Measurements from ENCODE around the gene CFAP45. TPM values are rescaled to one million over a fixed set of nuclear protein-coding genes. Genes with fewer than 3 reads are reported as not detected.

The CFAP45 gene
- total RNA-seq, 1 experiment from 2014 or later, result 3.9 TPM

DNA sequence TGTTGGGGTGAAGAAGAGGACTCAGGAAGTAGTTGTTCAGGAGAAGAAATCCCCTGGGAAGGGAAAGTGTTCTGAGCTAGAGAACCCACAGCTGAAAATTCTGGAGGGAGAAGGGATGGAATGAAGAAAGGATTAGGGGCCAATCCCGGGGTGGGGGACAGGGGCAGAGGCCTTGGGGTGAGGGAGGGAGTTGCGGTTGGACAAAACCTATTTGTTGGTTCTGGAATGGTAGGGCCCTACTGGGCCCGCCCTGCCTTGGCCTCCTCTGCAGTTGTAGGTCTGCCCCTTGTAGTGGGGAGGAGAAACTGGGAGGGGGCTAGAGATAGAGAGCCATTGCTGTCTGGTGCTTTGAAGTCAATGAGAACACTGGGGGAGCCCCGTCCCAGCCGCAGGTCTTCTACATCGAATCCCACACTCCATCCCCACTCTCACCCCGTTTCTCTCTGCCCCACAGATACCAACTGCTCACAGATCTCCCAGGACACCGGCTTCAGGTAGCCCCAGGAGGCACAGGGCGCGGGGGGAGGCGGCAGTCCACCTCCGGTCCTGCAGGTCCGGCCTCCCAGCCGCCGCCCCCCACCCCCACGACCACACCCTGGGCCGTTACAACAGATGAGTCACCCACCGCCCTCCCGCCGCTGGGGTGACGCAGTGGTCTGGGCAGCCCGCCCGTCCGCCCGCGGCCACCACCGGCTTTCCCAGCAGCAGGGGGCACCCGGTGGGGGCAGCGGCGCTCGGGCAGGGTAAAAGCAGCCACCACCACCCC, 24.2 kb upstream of the CFAP45 start:
- DNase-seq (ENCODE audit: low read depth), result peak; percentile 93

DNA sequence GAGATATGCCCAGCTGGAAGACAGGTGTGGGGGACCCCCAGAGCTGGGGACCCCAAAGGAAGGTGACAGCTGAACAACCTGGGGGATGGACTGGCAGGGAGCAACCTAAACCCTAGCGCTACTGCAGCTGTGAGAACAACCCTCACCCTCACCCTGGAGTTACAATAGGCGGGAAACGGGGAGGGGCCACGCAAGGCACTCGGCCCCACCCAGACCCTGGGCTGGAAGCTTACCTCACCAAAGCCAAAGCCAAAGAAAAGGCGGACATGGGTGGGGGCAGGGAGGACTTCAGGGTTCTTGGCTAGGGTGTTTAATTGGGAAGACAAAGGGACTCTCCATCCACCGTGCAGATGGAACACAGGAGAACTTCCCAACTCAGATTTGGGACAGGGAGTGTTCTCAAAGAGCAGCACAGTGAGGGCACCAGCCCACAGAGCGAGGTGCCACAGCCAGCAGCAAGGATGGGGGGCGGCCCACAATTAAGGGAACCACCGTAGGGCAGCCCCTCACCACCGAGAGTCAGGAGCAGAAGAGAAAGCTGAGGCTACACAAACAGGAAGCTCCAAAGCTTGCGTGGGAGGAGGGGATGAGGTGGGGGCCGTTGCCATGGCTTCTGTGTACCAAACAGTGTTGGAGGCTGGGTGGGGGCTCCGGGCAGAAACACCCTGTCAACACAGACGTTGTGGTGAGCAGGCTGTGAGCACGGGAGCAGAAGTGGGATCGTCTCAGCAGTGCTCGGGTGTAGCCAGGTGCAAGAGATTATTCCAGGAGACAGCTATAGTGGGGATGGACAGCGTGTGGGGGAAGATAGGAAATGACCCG, 23.4 kb upstream of the CFAP45 start:
- DNase-seq (ENCODE audit: low read depth), result peak; percentile 86

DNA sequence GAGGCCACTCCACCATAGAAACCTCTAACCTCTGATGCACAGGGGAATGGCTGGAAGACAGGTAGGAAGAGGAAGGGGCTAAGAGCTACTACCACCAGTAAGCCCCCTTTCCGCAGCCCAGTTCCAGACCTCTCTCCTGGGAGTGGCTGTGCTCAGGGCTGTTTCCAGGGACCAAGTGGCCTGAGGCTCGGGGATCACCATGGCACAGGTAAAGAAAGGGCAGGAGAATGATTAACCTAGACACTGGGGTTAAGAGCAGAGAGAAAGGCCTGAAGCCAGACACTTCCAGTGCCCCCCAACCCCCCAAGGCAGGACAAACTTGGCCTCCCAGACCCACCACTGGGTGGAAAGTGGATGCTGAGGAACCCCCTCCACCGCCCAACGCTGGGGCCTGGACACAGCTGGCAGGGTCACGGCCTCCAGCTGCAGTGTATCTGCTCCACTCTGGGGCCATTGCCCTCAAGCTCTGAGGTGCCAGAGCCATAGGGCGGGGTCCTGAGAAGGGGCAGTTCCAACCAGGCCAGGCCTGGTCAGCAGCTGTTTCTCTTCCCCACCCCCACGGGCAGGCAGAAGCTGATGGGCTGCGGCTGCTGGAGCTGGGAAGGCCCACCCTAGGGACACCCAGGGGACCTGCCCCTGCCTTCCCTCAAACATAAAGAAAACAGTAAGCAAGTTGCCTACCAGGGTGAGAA, 22.7 kb upstream of the CFAP45 start:
- DNase-seq (ENCODE audit: low read depth), result no peak

DNA sequence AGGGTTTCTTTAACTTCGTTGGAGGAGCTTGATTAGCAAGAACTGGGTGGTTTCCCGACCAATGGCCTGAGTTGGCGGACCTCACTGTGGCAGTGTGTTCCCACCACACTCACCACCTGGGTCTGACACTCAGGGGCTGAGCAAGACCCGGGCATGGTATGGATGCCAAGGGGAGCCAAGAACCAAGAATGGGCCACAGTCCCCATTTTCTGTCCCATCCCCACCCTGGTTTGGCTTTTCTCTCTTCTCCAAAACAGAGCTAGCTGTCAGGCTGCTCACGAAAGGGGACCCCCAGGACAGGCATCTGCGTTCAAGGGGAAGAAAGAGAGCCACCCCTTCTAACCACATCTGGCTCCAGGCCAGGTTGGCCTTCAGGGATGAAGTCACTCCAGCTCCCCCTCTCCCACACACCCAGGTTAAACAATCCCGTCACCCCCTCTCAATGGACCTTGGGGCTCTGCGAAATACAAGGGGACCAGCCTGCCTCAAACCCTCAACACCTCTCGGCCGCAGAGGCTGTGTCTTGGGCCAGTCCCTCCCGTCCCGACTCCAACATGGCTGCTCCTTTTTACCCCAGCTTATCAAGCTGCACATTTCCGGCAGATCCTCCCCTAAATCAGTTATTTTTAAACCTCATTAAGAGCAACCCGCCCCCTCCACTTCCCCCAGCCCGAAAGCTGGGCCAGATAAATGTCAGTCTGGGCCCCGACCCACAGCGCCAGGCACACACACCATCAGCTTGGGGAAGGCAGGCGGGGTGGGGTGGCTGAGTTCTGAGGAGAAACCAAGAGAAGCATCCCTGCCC, 21.9 kb upstream of the CFAP45 start:
- peak; percentile 37 for DNase-seq (ENCODE audit: low read depth)

DNA sequence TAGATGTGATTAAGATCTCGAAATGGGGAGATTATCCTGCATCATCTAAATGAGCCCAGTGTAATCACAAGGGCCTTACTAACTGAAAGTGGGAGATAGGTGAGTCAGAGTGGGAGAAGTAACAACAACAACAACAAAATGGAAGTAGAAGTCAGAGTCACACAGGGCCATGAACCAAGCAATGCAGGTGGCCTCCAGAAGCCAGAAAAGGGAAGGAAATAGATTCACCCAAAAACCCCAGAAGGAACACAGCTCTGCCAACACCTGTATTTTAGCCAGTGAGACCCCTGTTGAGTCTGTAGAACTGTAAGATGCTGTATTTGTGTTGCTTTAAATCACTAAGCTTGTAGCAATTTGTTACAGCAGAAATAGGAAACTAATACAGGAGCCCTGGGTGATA, 21.3 kb upstream of the CFAP45 start:
- no peak for DNase-seq (ENCODE audit: low read depth)

DNA sequence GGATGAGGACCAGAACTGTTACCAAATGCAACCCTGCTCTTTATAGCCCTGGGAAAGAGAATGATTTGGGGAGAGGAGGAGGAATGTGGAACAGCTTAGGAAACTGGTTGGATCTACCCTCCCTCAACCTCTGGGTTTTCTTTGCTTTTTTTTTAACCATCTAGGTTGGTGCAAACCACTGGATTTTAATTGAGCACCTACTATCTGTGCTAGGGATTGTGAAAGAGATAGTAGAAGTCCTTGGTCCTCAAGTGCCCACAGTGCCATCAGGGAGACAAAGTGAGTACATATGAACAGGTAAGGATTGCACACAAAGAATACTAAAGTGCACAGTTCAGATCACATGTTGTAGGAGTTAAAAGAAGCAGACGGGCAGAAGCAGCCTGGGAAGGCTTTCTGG, 20.7 kb upstream of the CFAP45 start:
- no peak for DNase-seq (ENCODE audit: low read depth)

DNA sequence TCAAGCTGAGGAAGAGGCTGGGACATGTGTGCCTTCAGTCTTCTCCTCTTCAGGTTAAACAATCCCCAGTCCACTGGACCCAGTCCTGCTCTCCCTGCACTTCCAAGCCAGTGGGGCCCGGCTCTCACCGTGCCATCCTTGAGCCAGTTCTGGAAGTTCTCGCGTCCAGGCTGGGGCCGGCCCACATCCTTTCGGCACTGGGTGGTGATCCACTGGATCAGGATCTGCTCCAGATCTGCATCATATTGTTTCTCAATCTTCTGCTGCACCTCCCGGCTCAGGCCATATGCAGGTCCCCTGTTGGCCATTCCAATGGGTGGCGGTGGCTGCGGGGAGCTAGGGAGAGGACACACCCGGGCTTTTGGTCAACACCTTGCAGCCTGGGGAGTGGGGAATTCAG, 20.2 kb upstream of the CFAP45 start:
- DNase-seq (ENCODE audit: low read depth), result no peak

DNA sequence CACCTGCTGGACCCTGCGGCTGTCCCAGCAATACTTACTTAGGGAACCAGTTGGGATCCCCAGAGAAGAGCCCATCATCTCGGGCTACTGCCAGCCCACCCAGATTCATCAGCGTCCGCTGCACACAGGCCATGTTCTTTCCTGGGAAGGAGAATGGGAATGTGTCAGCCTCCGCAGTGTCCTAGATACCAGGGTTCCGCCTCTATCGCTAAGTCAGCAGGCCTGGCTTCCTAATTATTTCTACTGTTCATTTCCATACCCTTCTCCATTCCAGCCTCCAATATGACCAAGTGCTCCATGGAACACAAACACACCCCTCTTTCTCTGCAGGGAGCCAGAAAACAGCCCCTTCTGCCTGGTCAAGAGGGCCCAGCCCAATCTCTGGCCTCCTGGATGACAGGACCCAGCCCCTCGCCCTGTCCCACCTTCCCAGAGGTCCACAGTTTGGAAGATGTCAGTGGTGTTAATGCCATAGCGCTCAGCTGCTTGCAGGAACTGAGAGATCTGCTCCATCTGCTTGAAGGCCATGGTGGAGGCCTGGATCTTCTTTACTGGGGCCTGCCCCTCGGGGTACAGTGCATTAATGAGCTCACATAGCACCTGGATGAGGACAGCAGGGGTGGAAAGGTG, 19.4 kb upstream of the CFAP45 start:
- no peak for DNase-seq (ENCODE audit: low read depth)

DNA sequence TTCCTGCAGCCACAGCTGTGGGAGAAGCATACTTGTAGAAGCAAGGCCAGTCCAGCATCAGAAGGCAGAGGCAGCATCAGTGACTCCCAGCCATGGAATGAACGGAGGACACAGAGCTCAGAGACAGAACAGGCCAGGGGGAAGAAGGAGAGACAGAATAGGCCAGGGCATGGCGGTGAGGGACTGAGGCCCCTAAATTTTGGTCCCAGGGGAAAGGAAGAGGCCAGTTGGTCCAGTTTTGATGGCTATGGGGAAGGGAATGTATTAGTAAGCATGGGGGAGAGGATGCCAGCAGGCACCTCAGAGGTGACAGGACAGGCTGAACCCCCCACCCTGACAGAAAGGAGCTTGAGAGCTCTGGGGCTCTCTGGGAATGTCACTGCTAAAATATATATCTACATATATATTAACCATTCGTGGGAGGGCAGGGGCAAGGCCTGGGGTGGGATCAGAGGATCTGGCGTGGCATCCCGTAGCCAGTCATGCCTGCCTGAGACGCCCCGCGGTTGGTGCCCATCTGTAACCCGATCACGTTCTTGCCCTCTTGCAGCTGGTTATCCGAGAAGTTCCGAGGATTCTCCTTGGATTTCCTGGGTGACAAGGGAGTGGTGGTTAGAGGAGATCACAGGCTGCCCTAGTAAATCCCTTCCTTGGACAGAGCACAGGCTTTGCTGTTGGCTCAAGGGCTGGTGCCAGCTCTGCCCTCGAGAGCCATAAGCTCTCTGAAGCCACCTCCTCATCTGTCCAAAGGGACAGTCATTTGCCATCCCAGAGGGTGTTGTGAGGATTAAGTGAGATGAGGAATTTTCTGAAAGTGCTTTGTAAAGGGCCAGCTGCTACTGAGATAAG, 18.6 kb upstream of the CFAP45 start:
- no peak for DNase-seq (ENCODE audit: low read depth)

DNA sequence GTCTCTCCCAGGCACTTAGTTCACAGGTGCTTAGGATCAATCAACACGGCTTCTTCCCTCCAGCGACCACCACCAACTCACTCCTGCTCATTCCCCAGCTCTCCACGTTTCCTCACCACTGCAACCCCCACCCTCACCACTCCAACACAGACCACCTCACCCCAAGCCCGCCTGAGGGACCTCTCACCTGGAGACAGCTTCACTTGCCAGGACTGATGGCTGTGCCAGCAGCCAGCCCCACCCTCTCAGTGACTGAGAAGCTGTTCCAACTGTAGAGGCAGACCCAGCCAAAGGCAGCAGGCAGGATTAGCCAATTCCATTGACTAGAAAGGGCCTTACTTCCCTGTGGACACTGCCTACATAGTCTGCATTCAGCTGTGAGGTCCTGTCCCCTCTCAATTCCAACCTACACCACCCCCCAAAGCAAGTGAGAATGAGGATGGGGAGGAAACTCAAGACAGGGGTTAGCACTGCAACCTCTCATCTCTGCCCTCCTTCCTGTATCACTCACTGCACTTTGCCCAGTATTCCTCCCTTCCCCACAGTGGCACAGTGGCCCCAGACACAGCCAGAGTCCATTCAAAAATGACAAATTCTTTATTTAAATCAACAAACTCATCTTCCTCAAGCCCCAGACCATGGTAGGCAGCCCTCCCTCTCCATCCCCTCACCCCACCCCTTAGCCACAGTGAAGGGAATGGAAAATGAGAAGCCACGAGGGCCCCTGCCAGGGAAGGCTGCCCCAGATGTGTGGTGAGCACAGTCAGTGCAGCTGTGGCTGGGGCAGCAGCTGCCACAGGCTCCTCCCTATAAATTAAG, 17.8 kb upstream of the CFAP45 start:
- DNase-seq (ENCODE audit: low read depth), result no peak

DNA sequence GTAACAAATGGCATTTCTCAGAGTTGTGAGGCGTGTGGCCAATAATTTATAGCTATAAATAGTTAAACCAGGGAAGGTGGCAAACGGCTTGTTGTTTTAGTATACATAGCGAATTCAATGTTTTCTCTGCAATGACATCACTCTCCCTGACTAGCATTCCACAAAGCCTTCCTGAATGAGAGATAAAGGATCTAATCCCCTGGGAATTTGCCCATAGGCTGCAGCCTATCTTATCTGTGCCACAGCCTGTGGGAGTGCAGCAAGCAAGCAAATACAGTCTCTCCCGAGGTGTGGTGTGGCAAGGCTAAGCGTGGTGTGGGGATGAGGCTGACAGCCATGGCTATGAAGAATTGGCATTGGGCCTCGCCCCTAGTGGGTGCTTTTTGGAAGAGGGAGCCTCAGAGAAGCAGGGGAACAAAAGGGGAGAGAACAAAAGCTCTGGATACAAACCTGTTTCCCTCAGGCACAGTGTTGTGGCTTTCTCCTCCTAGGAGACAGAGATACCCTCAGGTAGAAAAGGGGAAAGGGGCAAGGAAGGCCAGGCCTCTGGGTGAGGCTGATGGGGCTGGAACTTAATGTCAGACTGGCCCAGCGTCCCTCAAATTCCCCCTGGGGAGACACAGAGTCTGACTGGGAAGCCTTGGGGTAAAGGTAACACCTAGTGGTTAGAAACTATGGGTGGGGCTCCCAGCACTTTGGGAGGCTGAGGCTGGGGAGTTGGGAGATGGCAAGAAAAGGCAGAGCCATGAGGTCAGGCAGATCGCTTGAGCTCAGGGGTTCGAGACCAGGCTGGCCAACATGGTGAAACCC, 16.5 kb upstream of the CFAP45 start:
- peak; percentile 82 for DNase-seq (ENCODE audit: low read depth)

DNA sequence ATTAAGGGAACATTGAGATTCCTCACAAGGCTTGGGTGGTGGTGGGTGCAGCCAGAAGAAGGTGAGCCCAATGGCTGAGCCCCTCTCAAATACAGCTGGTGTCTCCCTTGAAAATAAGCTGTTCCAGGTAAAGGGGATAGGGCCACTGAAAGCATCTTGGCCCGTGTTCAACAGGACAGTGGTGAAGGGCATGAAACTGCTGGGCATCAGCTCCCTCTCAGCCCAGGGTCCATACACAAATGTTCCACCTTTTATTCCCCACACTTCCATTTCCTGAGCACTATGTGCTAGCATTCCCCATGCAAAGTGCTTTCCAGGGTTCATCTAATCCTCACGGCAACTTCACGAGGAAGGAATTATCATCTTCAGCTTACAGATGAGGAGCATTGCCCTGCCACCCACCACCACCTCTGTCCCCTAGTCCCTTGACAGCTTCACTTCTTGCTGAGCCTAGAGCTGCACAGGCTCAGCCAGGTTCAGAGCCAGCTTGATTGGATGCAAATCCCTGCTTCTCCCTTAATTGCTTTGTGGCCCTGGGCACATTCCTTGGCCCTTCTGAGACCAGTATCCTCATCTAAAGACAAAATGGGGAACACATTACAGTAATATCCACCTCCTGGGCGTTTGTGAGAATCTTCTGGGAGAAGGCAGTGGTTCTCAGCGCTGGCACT, 15.7 kb upstream of the CFAP45 start:
- no peak for DNase-seq (ENCODE audit: low read depth)

DNA sequence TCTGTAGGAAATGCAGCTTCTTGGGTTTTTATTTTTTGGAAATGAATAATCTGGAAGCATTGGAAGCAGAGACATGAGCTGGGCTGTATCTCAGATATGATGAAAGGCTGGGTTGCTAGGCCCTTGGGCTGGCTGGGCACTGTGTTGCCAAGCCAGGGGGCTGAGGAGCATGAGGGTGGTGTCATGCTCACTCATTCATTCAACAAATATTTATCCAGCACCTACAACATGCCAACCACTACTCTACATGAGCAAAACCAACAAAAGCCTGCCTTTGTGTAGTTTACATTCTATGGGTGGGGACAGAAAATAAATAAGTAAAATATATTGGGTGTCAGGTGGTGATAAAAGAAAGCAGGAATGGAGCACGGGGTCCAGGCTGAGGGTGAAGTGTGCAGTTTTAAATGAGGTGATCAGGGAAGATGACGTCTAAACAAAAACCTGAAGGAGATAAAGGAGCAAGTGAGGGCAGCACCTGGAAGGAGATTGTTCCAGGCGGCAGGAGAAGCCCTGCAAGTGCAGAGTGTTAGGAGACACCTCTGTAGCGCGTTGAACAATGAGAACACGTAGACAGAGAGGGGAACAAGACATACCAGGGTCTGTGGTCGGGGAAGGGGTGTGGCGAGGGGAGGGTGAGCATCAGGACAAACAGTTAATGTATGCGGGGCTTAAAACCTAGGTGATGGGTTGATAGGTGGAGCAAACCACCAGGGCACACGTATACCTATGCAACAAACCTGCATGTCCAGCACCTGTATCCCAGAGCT, 14.5 kb upstream of the CFAP45 start:
- DNase-seq (ENCODE audit: low read depth), result no peak

DNA sequence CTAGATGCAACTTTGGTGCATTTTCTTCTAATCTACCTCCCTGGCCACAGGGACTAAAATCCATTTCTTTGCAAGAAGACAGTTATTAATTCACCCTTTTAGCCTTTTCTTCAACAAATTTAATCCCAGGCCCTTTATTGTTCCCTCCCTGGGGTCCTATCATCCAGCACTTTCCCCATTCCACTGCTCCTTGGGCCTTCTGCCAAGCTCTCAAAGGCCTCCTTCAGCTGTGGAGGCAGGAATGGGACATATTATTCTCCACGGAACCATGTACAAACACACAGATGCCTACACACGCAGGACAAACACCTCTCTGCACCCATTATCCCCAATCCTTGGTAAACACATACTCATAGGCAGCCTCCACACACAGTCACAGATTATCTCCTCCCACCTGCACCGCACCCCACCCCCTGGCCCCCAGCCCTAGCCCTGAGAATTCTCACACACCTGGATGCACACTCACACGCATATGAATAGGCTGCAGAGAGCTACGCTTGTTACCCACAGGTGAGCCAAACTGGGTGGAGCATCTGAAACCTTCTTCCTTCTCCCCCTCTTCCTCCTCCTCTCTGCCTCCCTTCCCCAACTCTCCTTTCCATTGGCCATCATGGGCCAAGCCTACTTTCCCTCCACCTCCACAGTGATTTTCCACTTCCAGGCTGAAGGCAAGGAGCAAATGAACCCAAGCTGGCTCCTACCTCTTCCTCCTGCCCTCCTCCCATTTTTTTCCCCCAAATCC, 13.7 kb upstream of the CFAP45 start:
- no peak for DNase-seq (ENCODE audit: low read depth)

DNA sequence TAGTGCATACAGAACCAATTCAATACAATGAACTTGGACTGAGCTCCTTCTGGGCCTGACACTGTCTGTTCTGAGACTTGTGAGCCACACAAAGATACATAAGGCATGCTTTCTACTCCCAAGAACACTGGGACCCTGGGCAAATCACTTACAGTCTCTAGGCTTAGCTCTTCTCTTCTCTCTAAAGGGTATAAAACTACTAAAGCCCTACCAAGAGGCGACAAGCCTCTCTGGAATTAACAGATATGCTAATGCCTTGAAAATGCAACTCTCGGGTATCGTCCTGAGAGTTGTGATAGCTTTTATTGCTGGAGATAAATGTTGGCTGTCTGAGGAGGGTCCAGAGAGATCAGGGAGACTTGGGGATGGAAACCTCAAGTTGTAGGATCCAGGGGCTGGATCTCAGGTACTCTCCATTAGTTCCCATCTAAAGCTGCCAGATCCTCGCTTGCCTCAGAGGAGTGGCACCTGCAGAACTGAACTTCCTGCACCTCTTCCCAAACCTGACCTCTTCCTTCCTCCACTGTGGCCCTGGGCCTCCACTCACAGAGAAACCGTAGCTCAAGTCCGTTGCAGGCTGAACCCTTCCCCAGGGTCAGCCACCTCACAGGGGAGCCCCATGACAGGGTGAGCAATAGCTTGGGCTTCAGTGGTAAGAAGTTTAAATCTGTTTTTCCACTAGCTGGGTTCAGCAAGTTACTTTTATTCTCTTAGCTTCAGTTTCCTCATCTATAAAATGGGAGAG, 11.5 kb upstream of the CFAP45 start:
- DNase-seq (ENCODE audit: low read depth), result no peak

Data from HT1080 (cell line).